Suppressor macrophage treated with lipopolysaccharide for 1 hour (primary cell): ENCODE results near the gene AGO3.
A peak's percentile ranks its signal among the peaks of the same experiment; 100 is the strongest.

Experiments
- DNase-seq, 3 donors: peaks; one replicate each; pipeline ENCODE4 v3.0.0-alpha.2; 2020 to 2022

Gene AGO3

GRCh38 chr1:36083635-36084496, 153.0 kb downstream of the AGO3 start, which contains the start of gene TEKT2:
Gene TEKT2, plus strand, starts transcription at chr1:36084094. Its CDS starts 828 bp downstream, at chr1:36084922.
- DNase-seq: peak; percentile 34 to 69 (median 36)

DNA sequence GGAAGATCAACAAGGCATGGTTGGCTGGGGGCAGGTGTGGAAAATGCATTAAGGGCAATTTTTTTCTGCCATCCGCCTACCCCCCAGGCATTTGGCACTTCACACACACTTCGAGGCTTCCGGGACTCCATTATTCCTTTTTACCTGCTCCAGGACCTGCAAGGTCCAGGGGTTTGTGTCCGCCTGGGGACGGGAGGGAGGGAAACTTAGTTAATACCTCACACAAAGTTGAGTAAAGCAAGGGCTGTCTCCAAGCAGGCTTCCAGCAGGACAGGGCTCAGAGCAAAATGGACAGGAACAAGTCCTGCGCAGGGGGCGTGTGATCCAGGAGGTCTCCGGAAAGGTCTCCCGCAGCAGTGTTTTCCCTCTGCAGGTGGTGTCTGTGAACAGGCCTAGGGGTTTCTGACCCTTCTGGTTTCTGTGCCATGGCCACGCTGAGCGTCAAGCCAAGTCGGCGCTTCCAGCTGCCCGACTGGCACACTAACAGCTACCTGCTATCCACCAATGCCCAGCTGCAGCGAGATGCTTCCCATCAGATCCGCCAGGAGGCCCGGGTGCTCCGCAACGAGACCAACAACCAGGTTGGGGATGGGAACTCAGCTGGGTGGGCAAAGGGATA, 153.7 kb downstream of the AGO3 start:
- DNase-seq: no peak

DNA sequence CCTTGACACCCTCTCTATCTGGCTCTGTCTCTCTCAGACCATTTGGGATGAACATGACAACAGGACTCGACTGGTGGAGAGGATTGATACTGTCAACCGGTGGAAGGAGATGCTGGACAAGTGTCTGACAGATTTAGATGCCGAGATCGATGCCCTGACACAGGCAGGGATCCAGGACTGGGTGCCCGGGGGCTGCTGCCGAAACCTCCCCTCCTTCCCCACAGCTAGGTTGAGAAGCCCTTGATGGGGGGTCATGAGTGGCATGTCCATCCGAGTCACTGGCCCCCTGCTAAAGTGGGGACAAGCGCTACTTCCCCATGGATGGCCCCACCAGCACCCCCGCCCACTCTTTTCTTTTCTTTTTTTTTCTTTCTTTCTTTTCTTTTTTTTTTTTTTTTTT, 154.2 kb downstream of the AGO3 start:
- no peak for DNase-seq

- no peak for DNase-seq
These were observed 155.0 kb downstream of the AGO3 start for GRCh38 chr1:36085686-36086526.

DNA sequence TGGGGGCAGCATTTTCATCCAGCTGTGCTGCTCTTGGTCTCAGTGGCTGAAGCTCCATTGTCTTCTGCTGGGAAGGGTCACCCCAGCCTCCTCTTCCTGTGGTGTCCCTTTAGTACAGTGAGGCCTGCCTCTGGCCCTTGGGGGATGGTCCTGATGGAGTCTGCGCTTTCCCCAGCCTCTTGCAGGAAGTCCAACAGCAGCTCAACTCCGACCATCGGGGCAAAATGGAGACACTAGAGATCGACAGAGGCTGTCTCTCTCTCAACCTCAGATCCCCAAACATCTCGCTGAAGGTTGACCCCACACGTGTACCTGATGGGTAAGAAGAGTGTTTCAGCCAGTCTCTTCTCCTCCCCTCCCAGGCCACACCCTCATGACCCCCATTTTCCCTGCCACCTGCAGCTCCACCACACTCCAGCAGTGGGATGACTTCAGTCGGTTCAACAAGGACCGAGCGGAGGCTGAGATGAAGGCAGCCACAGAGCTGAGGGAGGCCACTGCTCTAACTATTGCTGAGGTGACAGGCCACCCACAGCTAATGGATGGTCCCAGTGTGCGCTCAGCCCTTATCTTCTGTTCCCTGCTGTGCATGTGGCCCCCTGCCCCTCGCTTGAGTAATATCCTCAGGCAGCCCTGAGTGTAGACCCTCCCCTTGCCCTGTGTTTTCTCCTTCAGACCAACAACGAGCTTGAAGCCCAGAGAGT, 155.8 kb downstream of the AGO3 start:
- DNase-seq: no peak

- no peak for DNase-seq
These were observed 156.6 kb downstream of the AGO3 start for GRCh38 chr1:36087233-36088123.

GRCh38 chr1:36088265-36088576, 157.3 kb downstream of the AGO3 start:
- no peak for DNase-seq

DNA sequence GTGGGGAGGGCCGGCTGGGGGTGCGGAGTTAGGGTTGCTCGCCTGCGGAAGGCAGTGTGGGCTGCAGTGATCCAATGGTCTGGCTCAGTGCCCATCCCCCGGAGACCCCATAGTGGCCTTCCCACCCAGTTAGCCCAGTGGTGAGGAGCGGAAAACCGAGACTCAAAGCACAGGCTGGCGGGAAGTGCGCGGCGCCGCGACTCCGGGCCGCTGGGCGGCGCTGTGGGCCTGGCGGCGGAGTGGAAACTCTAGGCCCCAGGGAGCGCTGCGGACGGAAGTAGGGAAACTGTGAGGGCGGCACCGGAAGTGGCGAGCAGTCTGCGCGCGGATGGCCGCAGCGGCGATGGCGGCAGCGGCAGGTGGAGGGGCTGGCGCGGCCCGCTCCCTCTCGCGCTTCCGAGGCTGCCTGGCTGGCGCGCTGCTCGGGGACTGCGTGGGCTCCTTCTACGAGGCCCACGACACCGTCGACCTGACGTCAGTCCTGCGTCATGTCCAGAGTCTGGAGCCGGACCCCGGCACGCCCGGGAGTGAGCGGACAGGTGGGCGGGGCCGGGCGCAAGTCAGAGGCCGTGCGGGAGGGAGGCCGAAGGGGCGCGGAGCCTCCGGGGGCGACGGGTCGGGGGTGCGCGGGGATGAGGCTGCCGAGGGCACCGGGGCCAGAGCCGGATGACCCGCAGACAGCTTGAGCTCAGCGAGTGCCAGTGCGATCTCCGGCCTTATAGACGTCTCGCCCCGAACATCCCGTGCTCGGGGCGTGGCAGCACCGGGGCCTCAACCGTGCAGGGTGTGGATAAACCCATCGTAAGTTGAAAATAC, 157.9 kb downstream of the AGO3 start, which contains the start of gene ADPRS:
TSS of gene ADPRS (plus strand) at position 316 of the 816 bp plus-strand sequence. CDS start at position 329, 13 bp downstream.
- DNase-seq: peak; percentile 93 to 95 (median 94)

GRCh38 chr1:36089393-36090121, 158.7 kb downstream of the AGO3 start:
- DNase-seq: peak; percentile 81 to 90 (median 88)

- DNase-seq: no peak
These were observed 160.2 kb downstream of the AGO3 start for GRCh38 chr1:36091141-36091540.

DNA sequence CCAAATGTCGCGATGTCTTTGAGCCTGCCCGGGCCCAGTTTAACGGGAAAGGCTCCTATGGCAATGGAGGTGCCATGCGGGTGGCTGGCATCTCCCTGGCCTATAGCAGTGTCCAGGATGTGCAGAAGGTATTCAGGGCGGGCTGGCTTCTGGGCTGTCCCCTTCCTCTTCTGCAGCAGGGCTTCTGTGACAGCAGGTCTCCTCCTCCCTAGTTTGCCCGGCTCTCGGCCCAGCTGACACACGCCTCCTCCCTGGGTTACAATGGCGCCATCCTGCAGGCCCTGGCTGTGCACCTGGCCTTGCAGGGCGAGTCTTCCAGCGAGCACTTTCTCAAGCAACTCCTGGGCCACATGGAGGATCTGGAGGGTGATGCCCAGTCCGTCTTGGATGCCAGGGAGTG, 160.8 kb downstream of the AGO3 start:
- no peak for DNase-seq

GRCh38 chr1:36092166-36092797, 161.4 kb downstream of the AGO3 start:
- DNase-seq: no peak

- no peak for DNase-seq
These were observed 161.9 kb downstream of the AGO3 start for GRCh38 chr1:36092798-36093185.

DNA sequence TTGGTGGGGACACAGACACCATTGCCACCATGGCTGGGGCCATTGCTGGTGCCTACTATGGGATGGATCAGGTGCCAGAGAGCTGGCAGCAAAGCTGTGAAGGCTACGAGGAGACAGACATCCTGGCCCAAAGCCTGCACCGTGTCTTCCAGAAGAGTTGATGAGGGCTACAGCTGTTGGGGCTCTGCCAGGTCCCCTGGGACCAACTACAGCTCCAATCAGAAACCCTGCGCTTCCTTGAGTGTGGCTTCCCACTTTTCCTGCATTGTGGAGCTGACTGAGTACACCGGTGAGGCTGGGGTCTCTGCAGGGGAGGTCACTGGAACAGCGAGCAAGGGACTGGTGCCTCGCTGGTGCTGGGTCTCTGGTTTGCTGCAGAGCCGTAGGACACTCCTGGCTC, 162.3 kb downstream of the AGO3 start:
- DNase-seq: no peak

GRCh38 chr1:36093929-36094328, 163.0 kb downstream of the AGO3 start:
- DNase-seq: peak in 2 of 3 donors; percentile 13 to 26

DNA sequence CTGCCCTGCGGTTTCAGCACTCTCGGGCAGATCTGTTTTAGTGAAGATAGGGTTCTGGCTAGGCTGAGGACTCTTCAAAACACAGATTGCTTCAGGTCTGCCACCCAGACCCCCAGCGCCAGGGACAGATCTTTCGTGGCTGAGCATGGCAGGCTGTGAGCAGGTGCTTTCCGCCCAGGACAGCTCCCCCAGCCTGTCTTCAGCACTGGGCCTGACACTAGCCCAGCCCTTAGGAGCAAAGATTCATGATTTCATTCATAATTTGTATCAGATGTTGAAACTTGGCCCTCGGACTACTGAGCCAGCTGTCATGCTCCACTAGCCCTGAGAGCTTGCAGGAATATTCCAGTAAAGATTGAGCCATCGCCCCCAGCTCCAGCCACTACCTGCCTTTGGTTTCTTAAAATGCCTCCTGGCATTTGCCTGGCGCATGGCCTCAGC, 163.7 kb downstream of the AGO3 start:
- DNase-seq: no peak

DNA sequence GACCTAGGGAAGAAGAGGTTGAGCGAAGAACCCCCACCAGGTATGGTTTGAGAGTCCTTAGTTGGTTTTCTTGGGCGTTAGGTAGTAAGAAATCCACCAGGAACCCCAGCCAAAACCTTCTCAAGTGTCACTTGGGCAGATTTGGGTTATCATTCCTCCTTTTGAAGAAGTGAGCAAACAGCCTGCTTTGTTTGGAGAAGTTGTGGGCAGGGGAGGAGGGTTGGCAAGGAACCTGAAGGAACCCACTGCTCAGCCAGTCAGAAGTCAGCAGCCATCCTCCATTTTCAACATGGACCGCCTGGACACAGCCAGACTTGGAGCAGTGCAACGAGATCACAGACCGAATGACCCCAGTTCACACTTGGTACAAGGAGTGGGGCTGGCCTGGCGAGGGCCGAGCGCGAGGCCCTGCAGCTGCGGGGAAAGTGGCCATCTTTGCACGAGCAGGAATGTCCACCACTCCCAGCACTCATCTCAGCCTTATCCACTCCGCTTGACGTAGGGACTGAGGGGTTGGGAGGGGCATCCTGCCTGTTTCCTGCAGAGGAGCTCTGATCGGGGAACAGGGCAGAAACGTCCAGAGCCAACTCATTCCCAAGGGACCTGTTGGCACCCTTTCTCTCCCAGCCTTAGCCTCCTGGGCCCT, 165.0 kb downstream of the AGO3 start:
- peak; percentile 55 to 63 (median 60) for DNase-seq

- no peak for DNase-seq
These were observed 165.9 kb downstream of the AGO3 start for GRCh38 chr1:36096500-36097432.
